ENCODE results near the gene S100P. TPM values are rescaled to one million over a fixed set of nuclear protein-coding genes. Genes with fewer than 3 reads are reported as not detected.

The S100P gene
- total RNA-seq, 3 donors from 2014 or later (not counting 1 experiment from before 2014, with no cell fraction given), result 2.4 to 4.3 (median 2.7) TPM

- Histone ChIP-seq H3K4me1 (ENCODE audit: control insufficient read depth, insufficient read depth, low read length) (no peaks in the 10 kb centered on the region), H3K27me3 (ENCODE audit: control insufficient read depth, insufficient read depth, low read length) (no peaks in the 10 kb centered on the region), H3K36me3 (ENCODE audit: control insufficient read depth, insufficient read depth, low read length) (no peaks in the 10 kb centered on the region), H3K9me3 (ENCODE audit: control insufficient read depth, insufficient read depth, low read length) (no peaks in the 10 kb centered on the region), H3K27ac (ENCODE audit: low read length) (no peak overlapping the region), H3K4me3 (ENCODE audit: low read length) (no peak overlapping the region)
- no peak for DNase-seq
- TF ChIP-seq, protein P1, sequence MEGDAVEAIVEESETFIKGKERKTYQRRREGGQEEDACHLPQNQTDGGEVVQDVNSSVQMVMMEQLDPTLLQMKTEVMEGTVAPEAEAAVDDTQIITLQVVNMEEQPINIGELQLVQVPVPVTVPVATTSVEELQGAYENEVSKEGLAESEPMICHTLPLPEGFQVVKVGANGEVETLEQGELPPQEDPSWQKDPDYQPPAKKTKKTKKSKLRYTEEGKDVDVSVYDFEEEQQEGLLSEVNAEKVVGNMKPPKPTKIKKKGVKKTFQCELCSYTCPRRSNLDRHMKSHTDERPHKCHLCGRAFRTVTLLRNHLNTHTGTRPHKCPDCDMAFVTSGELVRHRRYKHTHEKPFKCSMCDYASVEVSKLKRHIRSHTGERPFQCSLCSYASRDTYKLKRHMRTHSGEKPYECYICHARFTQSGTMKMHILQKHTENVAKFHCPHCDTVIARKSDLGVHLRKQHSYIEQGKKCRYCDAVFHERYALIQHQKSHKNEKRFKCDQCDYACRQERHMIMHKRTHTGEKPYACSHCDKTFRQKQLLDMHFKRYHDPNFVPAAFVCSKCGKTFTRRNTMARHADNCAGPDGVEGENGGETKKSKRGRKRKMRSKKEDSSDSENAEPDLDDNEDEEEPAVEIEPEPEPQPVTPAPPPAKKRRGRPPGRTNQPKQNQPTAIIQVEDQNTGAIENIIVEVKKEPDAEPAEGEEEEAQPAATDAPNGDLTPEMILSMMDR (IDR thresholded peaks at IDR 0.05), result no peak
- intact Hi-C loops (cut with micrococcal nuclease), result no loop called here
- Mint-ChIP-seq H3K9me3 (no peaks in the 10 kb centered on the region), H3K4me1 (no peaks in the 10 kb centered on the region), H3K27ac (no peak overlapping the region), H3K36me3 (no peaks in the 10 kb centered on the region), H3K27me3 (ENCODE audit: low read depth in 2 of 2) (no peaks in the 10 kb centered on the region), H3K4me3 (no peak overlapping the region)
- no peak for ATAC-seq
- 91% methylated on average over 4 of the region's 4 CpGs for WGBS (ENCODE audit: insufficient coverage)
Observed at GRCh38 chr4:6739920-6740319, 46.2 kb downstream of the S100P start.

DNA sequence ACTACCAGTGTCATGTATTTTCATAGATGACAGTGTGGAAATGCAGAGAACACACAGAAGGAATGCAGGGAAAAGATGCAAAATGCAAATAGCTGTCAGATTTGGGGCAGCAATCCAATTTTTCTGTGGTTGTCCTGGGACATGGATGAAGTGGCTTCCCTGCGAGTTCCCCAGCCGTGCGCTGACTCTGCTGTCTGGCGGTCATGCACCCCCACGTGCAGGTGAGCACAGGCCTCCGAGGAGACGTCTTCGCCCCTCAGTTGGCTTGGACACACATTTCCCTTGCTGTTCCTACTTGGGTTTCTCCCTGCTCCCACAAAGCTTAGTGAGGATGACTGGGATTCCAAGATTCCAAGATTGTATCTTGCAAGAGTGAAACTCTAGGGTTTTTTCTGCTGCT lies 46.7 kb downstream of the S100P start:
- Histone ChIP-seq H3K36me3 (ENCODE audit: control insufficient read depth, insufficient read depth, low read length) (no peaks in the 10 kb centered on the region), H3K27me3 (ENCODE audit: control insufficient read depth, insufficient read depth, low read length) (no peaks in the 10 kb centered on the region), H3K4me1 (ENCODE audit: control insufficient read depth, insufficient read depth, low read length) (no peaks in the 10 kb centered on the region), H3K27ac (ENCODE audit: low read length) (no peak overlapping the region), H3K4me3 (ENCODE audit: low read length) (no peak overlapping the region), H3K9me3 (ENCODE audit: control insufficient read depth, insufficient read depth, low read length) (no peaks in the 10 kb centered on the region)
- no peaks in the 10 kb centered on the region for H3K4me1 Mint-ChIP-seq
- no peak overlapping the region for H3K27ac Mint-ChIP-seq
- H3K36me3 Mint-ChIP-seq, result no peaks in the 10 kb centered on the region
- TF ChIP-seq, protein P1 (IDR thresholded peaks at IDR 0.05), result no peak
- no peak overlapping the region for H3K4me3 Mint-ChIP-seq
- no peaks in the 10 kb centered on the region for H3K27me3 Mint-ChIP-seq (ENCODE audit: low read depth in 2 of 2)
- no peak for ATAC-seq
- intact Hi-C loops (cut with micrococcal nuclease), result no loop called here
- no peaks in the 10 kb centered on the region for H3K9me3 Mint-ChIP-seq
- no peak for DNase-seq
- WGBS (ENCODE audit: insufficient coverage), result 98% methylated on average over 8 of the region's 8 CpGs

GRCh38 chr4:6742507-6742906 lies 48.8 kb downstream of the S100P start:
- no peak overlapping the region for H3K27ac Mint-ChIP-seq
- no peaks in the 10 kb centered on the region for H3K9me3 Mint-ChIP-seq
- ATAC-seq (no peak), DNase-seq (no peak)
- H3K36me3 Mint-ChIP-seq, result no peaks in the 10 kb centered on the region
- Histone ChIP-seq H3K27ac (ENCODE audit: low read length) (no peak overlapping the region), H3K4me1 (ENCODE audit: control insufficient read depth, insufficient read depth, low read length) (no peaks in the 10 kb centered on the region), H3K4me3 (ENCODE audit: low read length) (no peak overlapping the region), H3K27me3 (ENCODE audit: control insufficient read depth, insufficient read depth, low read length) (no peaks in the 10 kb centered on the region), H3K36me3 (ENCODE audit: control insufficient read depth, insufficient read depth, low read length) (no peaks in the 10 kb centered on the region), H3K9me3 (ENCODE audit: control insufficient read depth, insufficient read depth, low read length) (no peaks in the 10 kb centered on the region)
- no peaks in the 10 kb centered on the region for H3K27me3 Mint-ChIP-seq (ENCODE audit: low read depth in 2 of 2)
- no peak overlapping the region for H3K4me3 Mint-ChIP-seq
- TF ChIP-seq, protein P1 (IDR thresholded peaks at IDR 0.05), result no peak
- H3K4me1 Mint-ChIP-seq, result no peaks in the 10 kb centered on the region
- WGBS (ENCODE audit: insufficient coverage), result no CpG with 5 or more reads among the region's 2 CpGs
- intact Hi-C loops (cut with micrococcal nuclease), result no loop called here

GRCh38 chr4:6742989-6743388 lies 49.3 kb downstream of the S100P start:
- Mint-ChIP-seq H3K9me3 (no peaks in the 10 kb centered on the region), H3K27me3 (ENCODE audit: low read depth in 2 of 2) (no peaks in the 10 kb centered on the region), H3K27ac (no peak overlapping the region), H3K36me3 (no peaks in the 10 kb centered on the region), H3K4me1 (no peaks in the 10 kb centered on the region), H3K4me3 (no peak overlapping the region)
- ATAC-seq, result no peak
- WGBS (ENCODE audit: insufficient coverage), result 79% methylated on average over 11 of the region's 11 CpGs
- Histone ChIP-seq H3K4me3 (ENCODE audit: low read length) (no peak overlapping the region), H3K4me1 (ENCODE audit: control insufficient read depth, insufficient read depth, low read length) (no peaks in the 10 kb centered on the region), H3K36me3 (ENCODE audit: control insufficient read depth, insufficient read depth, low read length) (no peaks in the 10 kb centered on the region), H3K9me3 (ENCODE audit: control insufficient read depth, insufficient read depth, low read length) (no peaks in the 10 kb centered on the region), H3K27ac (ENCODE audit: low read length) (no peak overlapping the region), H3K27me3 (ENCODE audit: control insufficient read depth, insufficient read depth, low read length) (no peaks in the 10 kb centered on the region)
- no peak for DNase-seq
- intact Hi-C loops (cut with micrococcal nuclease), result no loop called here
- TF ChIP-seq, protein P1 (IDR thresholded peaks at IDR 0.05), result no peak
